Heart right ventricle (tissue), 16 donors: Measurements from ENCODE around the gene DLAT. TPM values are rescaled to one million over a fixed set of nuclear protein-coding genes. Genes with fewer than 3 reads are reported as not detected.
"Not testable (repeated sequence)": the region's sequence is repeated elsewhere in the genome, so short reads cannot be mapped to it uniquely, and the experiment has no call there.

Experiments
- ATAC-seq, 8 donors: fragments of 200-7000 bp; cut with Tn5 transposase; one replicate each; pipeline ENCODE4 v1.9.1; 2020; ENCODE audit warnings: mild to moderate bottlenecking in 8 of 8, moderate library complexity in 8 of 8, moderate number of reproducible peaks in 1 of 8
- DNase-seq, 2 donors: peaks; one replicate each; pipeline ENCODE4 v3.0.0-alpha.2; 2020
- H3K27ac ChIP-seq, 10 donors: fragments of 200-600 bp; sonication (generic) in 2 of 10; one replicate each; pipeline versions ENCODE4 v1.5.0 to v1.8.0; 2020 to 2022; ENCODE audit warnings: mild to moderate bottlenecking in 3 of 10
- H3K27me3 ChIP-seq, 7 donors: fragments of 200-600 bp; one replicate each; pipeline ENCODE4 v1.8.0; 2021 to 2022; ENCODE audit warnings: mild to moderate bottlenecking in 2 of 7
- H3K36me3 ChIP-seq, 9 donors: fragments of 200-600 bp; sonication (generic) in 1 of 9; one replicate each; pipeline versions ENCODE4 v1.5.0 to v1.8.0; 2020 to 2022; ENCODE audit warnings: mild to moderate bottlenecking in 2 of 9
- H3K4me1 ChIP-seq, 9 donors: fragments of 200-600 bp; sonication (generic) in 1 of 9; one replicate each; pipeline versions ENCODE4 v1.5.0 to v1.8.0; 2020 to 2022; ENCODE audit warnings: mild to moderate bottlenecking in 4 of 9
- H3K4me3 ChIP-seq, 10 donors: fragments of 200-600 bp; sonication (generic) in 2 of 10; one replicate each; pipeline versions ENCODE4 v1.5.0 to v1.8.0; 2020 to 2022; ENCODE audit warnings: mild to moderate bottlenecking in 7 of 10, moderate library complexity in 2 of 10
- H3K9me3 ChIP-seq, 11 donors: fragments of 200-600 bp in 10 of 11; sonication (generic) in 2 of 11; one replicate each; pipeline versions ENCODE4 v1.5.0 to v1.8.0; 2013 to 2022; ENCODE audit warnings: mild to moderate bottlenecking in 2 of 11, control low read depth in 1 of 11, moderate library complexity in 1 of 11
- WGBS, 2 donors: extraction: QIAGEN DNeasy Blood & Tissue Kit; methylation state at CpG; one replicate each; pipeline ENCODE4 v1.1.7; 2013; ENCODE audit warnings: inconsistent platforms in 1 of 2; 5-methylcytosine and 5-hydroxymethylcytosine counted together
- intact Hi-C, 10 donors: fragments of 100-400 bp; cut with DNase I; formaldehyde crosslinking; loops; one replicate each; pipeline versions ENCODE4 v1.11.1 to v1.14.2; 2022
- polyA plus RNA-seq, 2 donors: library from polyadenylated mRNA; stranded (reverse); fragments of 200-250 nt; gene quantifications; one replicate each; pipeline ENCODE4 v1.2.3, GENCODE V29; 2013
- total RNA-seq, 10 donors: library from RNA; stranded (reverse); fragmentation: NEBNext Ultra II Directional in 3 of 10; extraction: Animal tissue kit (Norgen Biotek cat#: 25700) in 3 of 10; gene quantifications; one replicate each; pipeline versions ENCODE4 v1.2.1 to v1.2.4, GENCODE V29; 2021 to 2023
- TF ChIP-seq, protein P1 (sequence below), 9 donors: fragments of 200-600 bp; sonication (generic) in 2 of 9; IDR thresholded peaks; one replicate each; pipeline versions ENCODE4 v1.5.0 to v1.8.0; 2021 to 2022; ENCODE audit warnings: antibody characterized with exemption in 9 of 9, mild to moderate bottlenecking in 5 of 9, moderate library complexity in 1 of 9
- donor health status: Arrhythmogenic right ventricular cardiomyopathy.
- donor health status: ischemic (EF 13 %, LVEDD 7.1; RV severe dilation, severe dysfunction).
- donor health status: healthy with polysubstance abuse.
- donor health status: DM: no; HTN: yes; CAD: no.
- donor health status: DM: no; HTN: no; CAD: no.
- donor health status: ischemic (EF 25% LVEDD 6.9; RV normal size, moderate dysfunction).
- donor health status: ischemic (EF 25% LVEDD 5.7; RV mildly dilated, moderate dysfunction).
- donor health status: healthy.
- donor health status: DM: yes; HTN: yes; CAD: no.
- donor health status: Ischemic cardiomyopathy.
- donor health status: ischemic (EF 35%, LVEDD 5.7; RV mildly dilated, moderate dysfunction).
- donor health status: nonischemic (EF 11% LVEDD 7.7; RV severe dilation, severe dysfunction).
- donor health status: DM: yes; HTN: yes; CAD: no.
- donor health status: PGD.
- donor health status: ischemic (EF 29% LVEDD 5.4; RV normal size, mild dysfunction).
- donor health status: nonischemic (EF 23%, LVEDD 6.1; RV moderate dilation, normal function).

Gene DLAT
- total and polyA plus RNA-seq, 12 donors, result 27.4 to 191 (median 170) TPM

DNA sequence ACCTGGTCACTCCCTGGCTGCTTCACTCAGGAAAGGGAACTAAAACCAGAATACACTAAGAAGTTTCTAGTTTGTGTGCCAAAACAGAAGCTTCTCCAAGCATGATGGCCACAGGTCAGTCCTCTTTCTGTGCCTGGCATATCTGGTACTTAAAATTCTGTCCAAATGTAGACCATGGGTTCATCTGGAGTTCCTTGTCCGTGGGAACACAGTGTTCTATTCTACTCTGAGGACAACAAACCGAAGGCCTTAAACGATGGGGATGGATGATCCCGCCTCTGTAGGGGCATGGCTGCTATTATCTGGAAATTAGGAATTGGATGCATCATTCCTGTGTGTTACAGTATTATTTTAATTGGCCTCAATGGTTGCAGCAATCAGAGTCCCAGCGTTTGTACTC lies 6.1 kb upstream of the DLAT start:
- H3K36me3 ChIP-seq, result peaks cover 0 to 45% (median 9%) of the 10 kb centered on the region in 9 donors
- no peaks in the 10 kb centered on the region for H3K27me3 ChIP-seq
- WGBS, 2 donors, result 67 to 75% methylated on average over 5 of the region's 5 CpGs
- TF ChIP-seq, protein P1, sequence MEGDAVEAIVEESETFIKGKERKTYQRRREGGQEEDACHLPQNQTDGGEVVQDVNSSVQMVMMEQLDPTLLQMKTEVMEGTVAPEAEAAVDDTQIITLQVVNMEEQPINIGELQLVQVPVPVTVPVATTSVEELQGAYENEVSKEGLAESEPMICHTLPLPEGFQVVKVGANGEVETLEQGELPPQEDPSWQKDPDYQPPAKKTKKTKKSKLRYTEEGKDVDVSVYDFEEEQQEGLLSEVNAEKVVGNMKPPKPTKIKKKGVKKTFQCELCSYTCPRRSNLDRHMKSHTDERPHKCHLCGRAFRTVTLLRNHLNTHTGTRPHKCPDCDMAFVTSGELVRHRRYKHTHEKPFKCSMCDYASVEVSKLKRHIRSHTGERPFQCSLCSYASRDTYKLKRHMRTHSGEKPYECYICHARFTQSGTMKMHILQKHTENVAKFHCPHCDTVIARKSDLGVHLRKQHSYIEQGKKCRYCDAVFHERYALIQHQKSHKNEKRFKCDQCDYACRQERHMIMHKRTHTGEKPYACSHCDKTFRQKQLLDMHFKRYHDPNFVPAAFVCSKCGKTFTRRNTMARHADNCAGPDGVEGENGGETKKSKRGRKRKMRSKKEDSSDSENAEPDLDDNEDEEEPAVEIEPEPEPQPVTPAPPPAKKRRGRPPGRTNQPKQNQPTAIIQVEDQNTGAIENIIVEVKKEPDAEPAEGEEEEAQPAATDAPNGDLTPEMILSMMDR (IDR thresholded peaks at IDR 0.05), result no peak
- H3K27ac ChIP-seq, result peak overlapping the region in 3 of 10 donors; percentile 3 to 25 (median 4)
- peaks cover 0 to 66% (median 28%) of the 10 kb centered on the region in 9 donors for H3K4me1 ChIP-seq
- no peak overlapping the region for H3K4me3 ChIP-seq
- ATAC-seq, result peak in 4 of 8 donors; percentile 13 to 62 (median 28)
- no peak for DNase-seq
- no peaks in the 10 kb centered on the region for H3K9me3 ChIP-seq
- intact Hi-C loops, result no loop called here

DNA sequence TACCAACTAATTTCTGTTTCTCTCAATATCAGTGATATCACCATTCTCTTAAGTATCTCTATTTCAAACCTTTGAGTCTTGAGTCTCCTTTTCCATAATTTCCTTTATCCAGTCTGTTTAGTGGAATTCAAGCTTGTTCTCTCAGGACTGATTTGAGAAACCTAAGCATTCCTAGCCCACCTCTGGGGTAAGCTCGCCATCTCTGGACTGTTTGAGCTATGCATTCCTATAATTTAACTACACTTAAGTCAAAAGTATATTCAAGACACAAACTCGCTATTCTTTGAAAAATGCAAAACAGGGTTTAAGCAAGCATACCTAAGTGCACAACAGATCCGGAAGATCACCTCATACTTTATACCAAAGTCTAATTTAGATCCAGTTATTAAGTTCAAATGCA lies 2.1 kb upstream of the DLAT start:
- TF ChIP-seq, protein P1 (IDR thresholded peaks at IDR 0.05), result no peak
- peaks cover 0 to 39% (median 9%) of the 10 kb centered on the region in 9 donors for H3K36me3 ChIP-seq
- H3K4me3 ChIP-seq, result no peak overlapping the region
- no peaks in the 10 kb centered on the region for H3K27me3 ChIP-seq
- 86 to 87% methylated on average over 3 of the region's 3 CpGs for WGBS, 2 donors
- intact Hi-C loops, result loop anchor here in 1 of 10 donors (5.0 kb wide), 1 partner anchor 146 kb away; the partner anchor contains the start of genes CFAP68 and FDXACB1
- H3K9me3 ChIP-seq, result no peaks in the 10 kb centered on the region
- ATAC-seq, result no peak
- peaks cover 0 to 59% (median 18%) of the 10 kb centered on the region in 9 donors for H3K4me1 ChIP-seq
- no peak for DNase-seq
- H3K27ac ChIP-seq, result no peak overlapping the region

DNA sequence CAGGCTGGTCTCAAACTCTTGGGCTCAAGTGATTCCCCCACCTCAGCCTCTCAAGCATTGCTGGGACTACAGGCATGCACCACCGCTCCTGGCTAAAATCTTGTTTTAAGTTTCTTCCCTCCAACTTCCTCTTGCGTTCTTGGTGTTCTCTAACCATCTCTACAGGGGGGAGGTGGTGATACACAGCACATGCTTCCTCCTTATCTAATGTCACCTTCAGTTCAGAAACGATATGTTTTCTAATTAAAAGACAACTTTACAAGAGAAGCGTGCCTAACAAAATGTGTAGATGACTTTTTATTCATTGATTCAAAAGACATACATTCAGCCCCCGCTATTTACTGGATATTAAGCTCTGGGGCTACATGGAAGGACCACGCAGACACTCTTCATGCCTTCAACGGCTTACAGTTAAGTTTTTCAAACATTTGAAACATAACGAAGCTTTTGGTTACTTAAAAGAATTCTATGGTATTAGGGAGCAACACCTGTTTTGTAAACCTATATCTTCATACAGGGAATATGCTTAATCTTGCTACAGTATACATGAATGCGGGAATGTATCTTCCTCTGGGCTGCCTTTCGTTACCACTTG lies 933 bp upstream of the DLAT start:
- Histone ChIP-seq H3K4me1 (peaks cover 0 to 58% (median 18%) of the 10 kb centered on the region in 9 donors), H3K27ac (peak overlapping the region; percentile 88 to 96 (median 93)), H3K36me3 (peaks cover 0 to 40% (median 16%) of the 10 kb centered on the region in 9 donors), H3K4me3 (peak overlapping the region; percentile 49 to 99 (median 84)), H3K27me3 (no peaks in the 10 kb centered on the region), H3K9me3 (no peaks in the 10 kb centered on the region)
- intact Hi-C loops, result loop anchor here in 1 of 10 donors (5.0 kb wide), 1 partner anchor 147 kb away; the partner anchor contains the start of genes CFAP68 and FDXACB1
- 11 to 20% methylated on average over 10 of the region's 10 CpGs for WGBS, 2 donors
- TF ChIP-seq, protein P1 (IDR thresholded peaks at IDR 0.05), result no peak
- ATAC-seq, result peak in 1 of 8 donors; percentile 13
- no peak for DNase-seq

DNA sequence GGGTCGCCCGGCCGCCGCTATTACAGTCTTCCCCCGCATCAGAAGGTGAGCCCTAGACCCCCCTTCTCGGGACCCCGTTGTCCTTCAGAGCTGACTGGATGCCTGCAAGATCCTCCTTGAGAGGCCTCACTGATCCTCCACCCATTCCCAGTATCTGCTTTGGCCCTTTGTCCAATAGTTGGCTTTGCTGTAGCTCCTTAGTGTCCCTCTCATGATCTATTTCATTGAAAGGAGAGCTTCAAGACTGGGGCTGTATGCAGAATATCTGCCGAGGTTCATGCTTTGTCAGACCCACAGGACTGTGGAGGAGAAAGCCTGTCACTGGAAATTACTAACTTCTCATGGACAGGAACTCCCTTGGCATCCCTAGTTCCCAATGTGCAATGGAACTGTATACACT lies 499 bp downstream of the DLAT start:
- 0% methylated on average over 8 of the region's 8 CpGs for WGBS, 2 donors
- Histone ChIP-seq H3K36me3 (peaks cover 0 to 40% (median 13%) of the 10 kb centered on the region in 9 donors), H3K4me1 (peaks cover 0 to 48% (median 14%) of the 10 kb centered on the region in 9 donors), H3K4me3 (peak overlapping the region; percentile 49 to 99 (median 84)), H3K27me3 (no peaks in the 10 kb centered on the region), H3K9me3 (no peaks in the 10 kb centered on the region), H3K27ac (peak overlapping the region; percentile 88 to 96 (median 93))
- ATAC-seq (peak in 6 of 8 donors; percentile 4 to 38 (median 22)), DNase-seq (no peak)
- TF ChIP-seq, protein P1 (IDR thresholded peaks at IDR 0.05), result no peak
- intact Hi-C loops, result loop anchor here in 1 of 10 donors (5.0 kb wide), 1 partner anchor 47 kb away; the partner anchor contains the start of genes NKAPD1 and PIH1D2

DNA sequence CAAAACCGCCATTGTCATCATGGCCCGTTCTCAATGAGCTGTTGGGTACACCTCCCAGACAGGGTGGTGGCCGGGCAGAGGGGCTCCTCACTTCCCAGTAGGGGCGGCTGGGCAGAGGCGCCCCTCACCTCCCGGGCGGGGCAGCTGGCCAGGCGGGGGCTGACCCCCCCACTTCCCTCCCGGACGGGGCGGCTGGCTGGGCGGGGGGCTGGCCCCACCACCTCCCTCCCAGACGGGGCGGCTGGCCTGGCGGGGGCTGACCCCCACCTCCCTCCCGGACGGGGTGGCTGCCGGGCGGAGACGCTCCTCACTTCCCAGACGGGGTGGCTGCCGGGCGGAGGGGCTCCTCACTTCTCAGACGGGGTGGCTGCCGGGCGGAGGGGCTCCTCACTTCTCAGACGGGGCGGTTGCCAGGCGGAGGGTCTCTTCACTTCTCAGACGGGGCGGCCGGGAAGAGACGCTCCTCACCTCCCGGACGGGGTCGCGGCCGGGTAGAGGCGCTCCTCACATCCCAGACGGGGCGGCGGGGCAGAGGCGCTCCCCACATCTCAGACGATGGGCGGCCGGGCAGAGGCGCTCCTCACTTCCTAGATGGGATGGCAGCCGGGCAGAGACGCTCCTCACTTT lies 1.7 kb downstream of the DLAT start:
- peak overlapping the region in 2 of 10 donors; percentile 89 to 93 for H3K4me3 ChIP-seq
- intact Hi-C loops, result loop anchor here in 1 of 10 donors (5.0 kb wide), 1 partner anchor 45 kb away; the partner anchor contains the start of genes NKAPD1 and PIH1D2

More for the DNA sequence above, 1.7 kb downstream of the DLAT start:
- not testable (repeated sequence) for DNase-seq, H3K27me3 ChIP-seq, H3K27ac ChIP-seq, ATAC-seq, H3K9me3 ChIP-seq
- WGBS, 2 donors, result 89 to 93% methylated on average over 22 to 37 of the region's 49 CpGs
- Histone ChIP-seq H3K4me1 (peaks cover 0 to 42% (median 14%) of the 10 kb centered on the region in 9 donors), H3K36me3 (peaks cover 0 to 41% (median 24%) of the 10 kb centered on the region in 9 donors)
